HG02642 (cell line): ENCODE data around the gene CSF1R.
"Not testable (repeated sequence)": the region's sequence is repeated elsewhere in the genome, so short reads cannot be mapped to it uniquely, and the experiment has no call there.

Experiments
- ATAC-seq: cut with Tn5 transposase; IDR thresholded peaks from one replicate; pipeline ENCODE4 v1.9.1; 2021; ENCODE audit warnings: mild to moderate bottlenecking; ENCODE audit not compliant: unreplicated experiment, poor library complexity

CSF1R gene

GRCh38 chr5:150105928-150106615 is 19.7 kb upstream of the CSF1R start:
- no peak for ATAC-seq

GRCh38 chr5:150104550-150104870 is 18.2 kb upstream of the CSF1R start:
- ATAC-seq: no peak

- ATAC-seq: no peak
Measured at GRCh38 chr5:150103678-150104549, 17.6 kb upstream of the CSF1R start.

DNA sequence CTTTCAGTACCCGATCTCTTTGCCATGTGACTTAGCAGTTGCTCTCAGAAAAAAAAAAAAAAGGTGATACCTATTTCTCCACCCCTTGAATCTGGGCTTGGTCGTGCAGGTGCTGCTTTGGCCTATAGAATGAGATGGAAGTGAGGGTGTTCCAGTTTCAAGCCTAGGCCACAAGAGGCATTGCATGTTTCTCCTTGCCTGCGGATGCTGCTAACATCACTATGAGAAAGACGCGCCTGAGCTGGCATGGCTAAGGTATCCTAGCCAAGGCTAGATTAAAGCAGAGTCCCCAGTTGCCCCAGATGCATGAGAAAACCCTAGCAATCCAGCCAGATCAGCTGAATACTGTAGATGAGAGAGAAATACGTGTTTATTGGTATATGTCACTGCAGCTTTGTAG is 14.7 kb upstream of the CSF1R start:
- no peak for ATAC-seq

- no peak for ATAC-seq
Measured at GRCh38 chr5:150097152-150097551, 10.8 kb upstream of the CSF1R start.

DNA sequence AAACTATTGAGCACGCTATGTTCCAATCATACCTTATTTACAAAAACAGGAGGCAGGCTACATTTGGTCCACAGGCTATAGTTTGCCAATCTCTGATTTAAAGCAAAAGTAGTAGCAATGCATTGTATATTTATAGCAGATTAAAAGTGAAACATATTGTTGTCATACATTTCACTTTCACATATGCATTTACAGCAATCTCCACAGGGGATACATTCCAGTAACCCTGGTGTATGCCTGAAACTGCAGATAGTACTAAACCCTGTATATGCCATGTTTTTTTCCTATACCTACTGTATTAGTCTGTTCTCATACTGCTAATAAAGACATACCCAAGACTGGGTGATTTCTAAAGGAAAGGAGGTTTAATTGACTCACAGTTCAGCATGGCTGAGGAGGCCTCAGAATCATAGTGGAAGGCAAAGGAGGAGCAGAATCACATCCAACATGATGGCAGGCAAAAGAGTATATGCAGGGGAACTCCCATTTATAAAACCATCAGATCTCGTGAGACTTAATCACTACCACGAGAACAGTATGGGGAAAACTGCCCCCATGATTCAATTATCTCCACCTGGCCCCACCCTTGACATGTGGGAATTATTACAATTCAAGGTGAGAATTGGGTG is 5.9 kb upstream of the CSF1R start:
- ATAC-seq: peak; percentile 59

GRCh38 chr5:150085191-150085912 is 1.0 kb downstream of the CSF1R start:
- ATAC-seq: no peak

DNA sequence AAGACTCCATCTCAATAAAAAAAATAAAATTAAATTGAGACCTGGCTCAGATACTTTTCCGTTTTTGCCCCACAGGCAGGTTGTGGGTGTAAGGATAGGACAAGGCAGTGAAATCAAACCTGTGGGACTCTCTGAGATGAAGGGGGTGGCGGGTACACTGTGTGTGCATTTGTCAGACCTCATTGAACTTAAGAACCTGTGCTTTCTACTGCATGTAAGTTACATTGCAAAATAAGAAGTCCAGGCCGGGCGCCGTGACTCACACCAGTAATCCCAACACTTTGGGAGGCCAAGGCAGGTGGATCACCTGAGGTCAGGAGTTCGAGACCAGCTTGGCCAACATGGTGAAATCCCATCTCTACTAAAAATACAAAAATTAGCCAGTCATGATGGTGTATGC is 1.6 kb downstream of the CSF1R start:
- not testable (repeated sequence) for ATAC-seq

GRCh38 chr5:150082889-150083288 is 3.5 kb downstream of the CSF1R start:
- no peak for ATAC-seq

GRCh38 chr5:150082374-150082773 is 4.0 kb downstream of the CSF1R start:
- ATAC-seq: peak; percentile 15

DNA sequence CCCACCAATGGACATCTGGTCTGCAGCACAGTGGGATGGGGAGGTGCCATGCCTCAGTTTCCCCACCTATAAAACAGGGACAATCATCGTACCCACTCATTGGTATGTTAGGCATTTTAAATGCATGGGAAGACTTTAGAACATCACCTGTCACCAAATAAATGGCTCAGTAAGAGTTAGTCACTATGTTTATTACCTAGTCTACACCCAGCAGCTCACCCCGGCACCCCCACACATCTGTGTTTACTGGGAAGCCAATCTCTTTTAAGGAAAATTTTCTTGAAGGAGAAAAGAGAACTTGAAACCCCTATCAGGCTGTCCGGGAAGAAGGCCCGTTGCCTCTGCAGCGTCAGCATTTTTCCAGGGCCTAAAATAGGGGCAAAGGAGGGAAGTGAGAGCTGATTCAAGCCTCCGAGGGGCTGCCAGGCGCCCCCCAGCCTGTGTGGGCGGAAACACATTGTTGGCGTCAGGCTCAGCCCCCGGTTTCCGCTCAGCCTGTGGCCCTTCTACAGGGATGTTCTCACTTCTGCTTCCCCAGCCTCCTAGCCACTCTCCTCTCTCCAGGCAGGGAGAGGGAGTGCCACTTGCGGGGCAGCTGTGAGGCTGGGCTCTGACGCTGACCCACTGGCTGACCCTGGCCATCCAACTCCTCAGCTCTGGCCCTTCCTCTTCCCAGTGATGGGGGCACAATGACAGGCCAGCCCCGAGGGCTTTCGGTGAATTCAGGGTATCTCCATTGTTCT is 4.6 kb downstream of the CSF1R start:
- ATAC-seq: peak; percentile 77

DNA sequence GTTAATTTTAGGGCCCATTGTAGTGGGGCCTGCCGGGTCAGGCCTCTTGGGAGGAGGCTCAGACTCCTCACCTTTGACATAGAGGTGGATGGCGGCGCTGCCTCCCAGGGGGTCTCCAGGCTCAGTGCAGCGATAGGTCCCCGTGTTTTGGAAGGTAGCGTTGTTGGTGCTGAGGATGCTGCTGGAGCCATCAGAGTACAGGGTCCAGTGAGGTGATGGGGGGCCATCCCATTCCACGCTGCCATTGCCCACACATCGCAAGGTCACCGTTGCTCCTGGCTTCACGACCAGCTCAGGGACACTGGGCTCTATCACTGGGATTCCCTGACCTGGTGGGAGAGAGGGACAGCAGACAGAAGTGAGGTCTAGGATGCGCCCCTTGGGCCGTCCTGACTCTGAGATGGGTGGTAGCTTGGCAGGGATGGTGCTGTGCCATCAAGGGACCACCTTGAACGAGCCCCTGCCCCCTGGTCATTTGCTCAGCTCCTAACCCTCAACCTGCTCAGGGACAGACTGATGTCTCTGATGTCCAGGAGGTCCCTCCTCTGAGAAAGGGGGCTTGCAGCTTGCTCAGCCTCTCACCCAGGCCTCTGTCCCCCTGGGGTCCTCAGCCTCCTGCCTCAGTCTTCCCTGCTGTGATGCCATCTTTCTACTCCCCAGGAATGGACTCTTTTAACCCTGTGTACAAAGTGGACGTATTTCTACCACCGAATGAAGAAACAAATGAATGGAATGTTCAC is 5.5 kb downstream of the CSF1R start:
- no peak for ATAC-seq

DNA sequence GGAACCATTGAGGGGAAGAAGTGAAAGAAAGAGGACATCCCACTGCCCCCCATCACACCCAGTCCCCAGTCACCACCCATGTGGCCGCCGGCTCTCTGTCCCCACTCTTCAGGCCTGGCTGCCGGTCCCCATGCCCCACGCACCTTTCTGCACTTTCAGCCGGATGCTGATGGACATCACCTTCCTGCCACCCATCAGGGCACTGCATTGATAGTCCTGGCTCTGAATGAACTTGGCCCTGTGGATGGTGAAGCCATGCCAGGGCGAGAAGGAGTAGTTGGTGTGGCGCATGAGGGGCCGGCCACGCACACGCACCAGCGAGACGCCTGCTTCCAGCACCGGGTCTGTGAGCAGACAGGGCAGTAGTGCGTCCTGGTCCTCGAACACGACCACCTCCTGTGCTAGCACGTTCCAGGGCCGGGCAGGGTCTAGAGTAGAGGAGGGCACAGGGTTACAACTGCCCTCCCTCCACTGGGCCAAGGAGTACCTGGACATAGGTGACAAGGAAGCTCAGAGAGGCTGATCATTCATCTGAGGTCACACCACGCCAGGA is 6.4 kb downstream of the CSF1R start:
- no peak for ATAC-seq

GRCh38 chr5:150078802-150079689 is 7.3 kb downstream of the CSF1R start:
- no peak for ATAC-seq

DNA sequence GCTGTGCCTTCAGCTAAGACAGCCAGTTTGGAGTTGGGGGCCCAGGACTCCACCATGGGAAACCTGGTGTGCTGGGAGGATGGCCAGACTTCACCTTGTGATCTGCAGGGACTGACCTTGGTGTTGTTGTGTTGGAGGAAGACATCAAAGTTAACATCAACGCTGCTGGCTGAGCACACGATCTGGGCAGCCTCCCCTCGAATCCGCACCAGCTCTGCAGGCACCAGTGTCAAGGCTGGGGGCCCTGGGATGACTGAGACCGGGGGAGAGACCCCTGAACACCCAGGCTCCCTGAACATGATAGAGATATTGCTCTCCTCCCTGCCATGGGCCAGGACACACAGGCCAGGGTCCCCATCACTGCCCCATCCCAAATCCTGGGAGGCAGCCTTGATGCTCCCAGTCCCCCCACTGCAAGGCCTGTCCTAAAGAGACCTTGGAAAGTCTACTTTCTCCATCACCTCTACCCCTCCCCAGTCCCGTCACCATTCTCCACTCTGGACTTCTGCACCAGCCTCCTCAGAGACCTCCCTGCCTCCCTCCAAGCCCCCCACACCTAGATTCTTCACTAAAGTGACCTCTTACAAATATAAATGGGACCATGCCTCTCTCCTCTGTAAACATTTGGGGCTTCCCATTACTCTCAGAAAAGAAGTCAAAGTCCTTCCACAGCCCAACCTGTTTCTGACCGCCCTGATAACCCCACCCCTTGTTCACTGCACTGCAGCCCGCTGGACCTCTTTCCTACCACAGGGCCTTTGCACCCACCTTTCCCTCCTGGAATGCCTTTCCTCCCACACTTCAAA is 8.2 kb downstream of the CSF1R start:
- no peak for ATAC-seq

DNA sequence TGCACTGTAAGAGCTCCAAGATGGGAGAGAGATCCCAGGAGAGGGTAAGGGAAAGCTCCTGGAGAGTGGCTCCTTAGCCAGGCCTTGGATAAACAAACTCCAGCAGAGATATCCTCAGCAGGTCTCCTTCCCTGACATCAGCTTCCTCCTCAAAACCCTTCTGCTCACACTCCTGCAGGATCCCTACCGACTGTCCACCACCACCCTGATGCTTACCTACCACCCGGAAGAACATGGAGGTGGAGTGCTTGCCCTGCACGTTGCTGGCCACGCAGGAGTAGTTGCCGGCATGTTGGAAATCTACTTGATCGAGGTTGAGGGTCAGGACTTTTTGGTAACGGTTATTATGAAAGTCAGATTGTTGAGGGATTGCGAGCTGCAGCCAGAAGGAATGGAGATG is 9.3 kb downstream of the CSF1R start:
- no peak for ATAC-seq

DNA sequence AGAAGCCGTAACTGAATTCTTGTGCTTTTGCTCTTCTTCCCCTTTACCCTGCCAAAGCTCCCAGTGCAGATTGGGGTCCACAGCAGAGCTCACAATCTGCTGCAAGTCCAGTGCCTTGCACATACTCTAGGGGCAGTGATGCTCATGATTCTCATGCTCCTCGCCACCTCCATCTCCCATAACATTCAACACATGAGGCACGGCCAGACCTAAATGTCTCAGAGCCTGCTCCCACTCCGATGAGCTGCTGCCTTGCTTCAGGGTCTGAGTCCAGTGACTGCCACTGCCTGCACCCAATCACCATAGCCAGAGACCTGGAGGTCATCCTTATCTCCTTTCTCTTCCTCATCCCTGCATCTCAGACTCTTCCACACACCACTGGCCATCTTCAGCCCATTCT is 10.5 kb downstream of the CSF1R start:
- ATAC-seq: no peak
